CD4-positive, alpha-beta T cell treated with Interleukin-6 for 4 hours (primary cell): Measurements from ENCODE around the gene KANSL1L.
"Not testable (repeated sequence)": the region's sequence is repeated elsewhere in the genome, so short reads cannot be mapped to it uniquely, and the experiment has no call there.

Experiments used
- DNase-seq: peaks from one replicate; pipeline ENCODE4 v3.0.0-alpha.2; 2020; ENCODE audit warnings: mixed read lengths

The KANSL1L gene

GRCh38 chr2:210171309-210172218 lies at the start of gene KANSL1L:
KANSL1L (minus strand) TSS chr2:210171409; CDS start chr2:210154582, 16,827 bp downstream.
- peak; percentile 98 for DNase-seq

- no peak for DNase-seq
These were observed 43.9 kb upstream of the KANSL1L start for GRCh38 chr2:210215120-210215519.

- no peak for DNase-seq
These were observed 39.0 kb upstream of the KANSL1L start for GRCh38 chr2:210210185-210210584.

- no peak for DNase-seq
These were observed 36.7 kb upstream of the KANSL1L start for GRCh38 chr2:210207929-210208328.

- DNase-seq = no peak
These were observed 32.3 kb upstream of the KANSL1L start for GRCh38 chr2:210203558-210203957.

- no peak for DNase-seq
These were observed 31.9 kb upstream of the KANSL1L start for GRCh38 chr2:210203147-210203546.

GRCh38 chr2:210199854-210200253 lies 28.6 kb upstream of the KANSL1L start:
- no peak for DNase-seq

- no peak for DNase-seq
These were observed 28.1 kb upstream of the KANSL1L start for GRCh38 chr2:210199186-210199765.

GRCh38 chr2:210198326-210198725 lies 27.1 kb upstream of the KANSL1L start:
- no peak for DNase-seq

- DNase-seq = no peak
These were observed 26.5 kb upstream of the KANSL1L start for GRCh38 chr2:210197720-210198119.

GRCh38 chr2:210195101-210195852 lies 24.1 kb upstream of the KANSL1L start:
- DNase-seq = peak; percentile 14

GRCh38 chr2:210190345-210190744 lies 19.1 kb upstream of the KANSL1L start:
- DNase-seq = no peak

GRCh38 chr2:210189452-210190138 lies 18.4 kb upstream of the KANSL1L start:
- no peak for DNase-seq

GRCh38 chr2:210188755-210189154 lies 17.5 kb upstream of the KANSL1L start:
- no peak for DNase-seq

GRCh38 chr2:210188190-210188589 lies 17.0 kb upstream of the KANSL1L start:
- no peak for DNase-seq

- not testable (repeated sequence) for DNase-seq
These were observed 12.7 kb upstream of the KANSL1L start for GRCh38 chr2:210183936-210184335.

GRCh38 chr2:210181606-210182088 lies 10.4 kb upstream of the KANSL1L start:
- DNase-seq = peak; percentile 39

GRCh38 chr2:210181033-210181605 lies 9.9 kb upstream of the KANSL1L start:
- not testable (repeated sequence) for DNase-seq

- no peak for DNase-seq
These were observed 9.3 kb upstream of the KANSL1L start for GRCh38 chr2:210180477-210180876.

GRCh38 chr2:210179351-210179990 lies 8.3 kb upstream of the KANSL1L start:
- DNase-seq = no peak

- DNase-seq = no peak
These were observed 6.6 kb upstream of the KANSL1L start for GRCh38 chr2:210177769-210178168.

- DNase-seq = not testable (repeated sequence)
These were observed 5.9 kb upstream of the KANSL1L start for GRCh38 chr2:210177115-210177514.
